Thyroid gland (tissue), 4 donors: ENCODE measurements around the gene STAC2.

ENCODE experiments used
- CTCF ChIP-seq, 6 experiments: fragments of 200-600 bp in 3 of 6; fragments of 450-650 bp in 3 of 6; sonication (generic) in 3 of 6; IDR thresholded peaks; one replicate each; pipeline ENCODE4 v1.5.1; 2016 to 2019; ENCODE audit warnings: antibody characterized with exemption in 6 of 6, mild to moderate bottlenecking in 2 of 6, inconsistent platforms in 1 of 6, moderate library complexity in 1 of 6
- POLR2A ChIP-seq, 2 donors: fragments of 450-650 bp; IDR thresholded peaks; one replicate each; pipeline ENCODE4 v1.6.1; 2017; ENCODE audit warnings: antibody characterized with exemption in 2 of 2, mild to moderate bottlenecking in 2 of 2, moderate library complexity in 1 of 2

GRCh38 chr17:39225308-39225958, at the start of gene STAC2:
- TF ChIP-seq CTCF (IDR thresholded peaks at IDR 0.05) (no peak), POLR2A (IDR thresholded peaks at IDR 0.05) (no peak)
